ENCODE data around the gene RAB3GAP1.

RAB3GAP1 gene

GRCh38 chr2:135157856-135158255 is 105.8 kb downstream of the RAB3GAP1 start:
- in situ Hi-C loops (cut with HindIII; ENCODE audit: low sequenced_read_pairs) = no loop called here
- TF ChIP-seq CTCF (IDR thresholded peaks at IDR 0.05; ENCODE audit: low read depth, low read length, missing control alignments) = no peak
- H3K4me3 ChIP-seq (ENCODE audit: low read depth, low read length) = no peak overlapping the region
- DNase-seq (ENCODE audit: low read depth) = no peak

- in situ Hi-C loops (cut with HindIII; ENCODE audit: low sequenced_read_pairs) = no loop called here
- DNase-seq (ENCODE audit: low read depth) = no peak
- TF ChIP-seq CTCF (IDR thresholded peaks at IDR 0.05; ENCODE audit: low read depth, low read length, missing control alignments) = no peak
- H3K4me3 ChIP-seq (ENCODE audit: low read depth, low read length) = no peak overlapping the region
These were observed 107.1 kb downstream of the RAB3GAP1 start for GRCh38 chr2:135159191-135159590.

- DNase-seq (ENCODE audit: low read depth) = no peak
- in situ Hi-C loops (cut with HindIII; ENCODE audit: low sequenced_read_pairs) = no loop called here
- H3K4me3 ChIP-seq (ENCODE audit: low read depth, low read length) = no peak overlapping the region
- TF ChIP-seq CTCF (IDR thresholded peaks at IDR 0.05; ENCODE audit: low read depth, low read length, missing control alignments) = no peak
These were observed 110.3 kb downstream of the RAB3GAP1 start for GRCh38 chr2:135162377-135162776.

GRCh38 chr2:135162786-135163185 is 110.7 kb downstream of the RAB3GAP1 start:
- in situ Hi-C loops (cut with HindIII; ENCODE audit: low sequenced_read_pairs) = no loop called here
- no peak for TF ChIP-seq CTCF (IDR thresholded peaks at IDR 0.05; ENCODE audit: low read depth, low read length, missing control alignments)
- no peak overlapping the region for H3K4me3 ChIP-seq (ENCODE audit: low read depth, low read length)

GRCh38 chr2:135163306-135163705 is 111.2 kb downstream of the RAB3GAP1 start:
- TF ChIP-seq CTCF (IDR thresholded peaks at IDR 0.05; ENCODE audit: low read depth, low read length, missing control alignments) = no peak

More at GRCh38 chr2:135162786-135163185, 110.7 kb downstream of the RAB3GAP1 start:
- no peak for DNase-seq (ENCODE audit: low read depth)

GRCh38 chr2:135163901-135164300 is 111.8 kb downstream of the RAB3GAP1 start:
- no peak for DNase-seq (ENCODE audit: low read depth)
- no peak for TF ChIP-seq CTCF (IDR thresholded peaks at IDR 0.05; ENCODE audit: low read depth, low read length, missing control alignments)
- in situ Hi-C loops (cut with HindIII; ENCODE audit: low sequenced_read_pairs) = no loop called here
- H3K4me3 ChIP-seq (ENCODE audit: low read depth, low read length) = no peak overlapping the region

More at GRCh38 chr2:135163306-135163705, 111.2 kb downstream of the RAB3GAP1 start:
- DNase-seq (ENCODE audit: low read depth) = no peak
- no peak overlapping the region for H3K4me3 ChIP-seq (ENCODE audit: low read depth, low read length)
- in situ Hi-C loops (cut with HindIII; ENCODE audit: low sequenced_read_pairs) = no loop called here

- in situ Hi-C loops (cut with HindIII; ENCODE audit: low sequenced_read_pairs) = no loop called here
- H3K4me3 ChIP-seq (ENCODE audit: low read depth, low read length) = no peak overlapping the region
- TF ChIP-seq CTCF (IDR thresholded peaks at IDR 0.05; ENCODE audit: low read depth, low read length, missing control alignments) = no peak
- DNase-seq (ENCODE audit: low read depth) = peak; percentile 20
These were observed 112.3 kb downstream of the RAB3GAP1 start for GRCh38 chr2:135164431-135164830.
